Measurements from ENCODE around the gene MRGPRG. TPM values are rescaled to one million over a fixed set of nuclear protein-coding genes. Genes with fewer than 3 reads are reported as not detected.

The MRGPRG gene
- total and polyA plus RNA-seq, 2 of the 8 experiments (the other 6 are each of a cell fraction or from before 2014, with no cell fraction given), result not detected

DNA sequence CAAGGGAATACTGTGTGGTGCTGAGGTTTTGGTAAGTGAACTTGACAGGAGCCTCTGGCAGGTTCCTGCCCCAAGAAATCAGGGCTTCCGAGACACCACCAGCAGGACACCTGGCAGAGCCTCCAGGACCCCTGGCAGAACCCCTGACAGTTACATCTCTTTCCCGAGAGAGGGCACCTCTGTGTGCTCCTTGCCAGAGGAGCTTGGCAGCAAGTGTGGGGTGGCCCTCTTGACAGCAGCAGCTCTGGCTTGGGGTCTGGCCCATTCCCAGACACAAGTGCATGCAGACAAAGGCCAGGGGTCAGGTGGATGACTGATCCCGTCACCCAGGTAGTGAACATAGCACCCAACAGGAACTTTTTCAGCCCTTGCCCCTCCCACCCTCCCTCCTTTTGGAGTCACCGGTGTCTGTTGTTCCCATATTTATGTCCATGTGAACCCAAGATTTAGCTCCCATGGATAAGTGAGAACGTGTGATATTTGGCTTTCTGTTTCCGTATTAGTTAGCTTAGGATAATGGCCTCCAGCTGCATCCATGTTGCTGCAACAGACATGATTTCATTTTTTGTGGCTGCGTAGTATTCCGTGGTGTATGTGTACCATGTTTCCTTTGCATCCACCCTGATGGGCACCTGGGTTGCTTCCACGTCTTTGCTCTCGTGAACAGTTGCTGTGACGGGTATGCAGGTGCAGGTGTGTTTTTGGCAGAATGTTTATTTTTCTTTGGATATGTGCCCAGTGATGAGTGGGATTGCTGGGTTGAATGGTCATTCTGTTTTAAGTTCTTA is 32.3 kb downstream of the MRGPRG start:
- WGBS, 2 experiments (ENCODE audit: extremely low coverage in 1 of 2, insufficient coverage in 1 of 2, insufficient read length in 1 of 2, insufficient replicate concordance in 2 of 2, low coverage in 1 of 2, low lambda C conversion rate in 2 of 2, missing lambda C conversion rate in 1 of 2), result 86% methylated on average over 11 of the region's 11 CpGs; no CpG with 5 or more reads in 1 of the 2 experiments
- H3K14ac ChIP-seq (ENCODE audit: insufficient read length), result no peak overlapping the region
- no peak for FAIRE-seq

More for the DNA sequence above, 32.3 kb downstream of the MRGPRG start:
- no peaks in the 10 kb centered on the region for H3K36me3 ChIP-seq (ENCODE audit: control insufficient read depth in 2 of 4, insufficient read depth in 4 of 4, low read length in 3 of 4)
- no peak overlapping the region for H3K4ac ChIP-seq (replicated peaks; ENCODE audit: insufficient read length, low read depth, low read length)
- H3K23ac ChIP-seq (ENCODE audit: insufficient read length), result no peak overlapping the region
- H3K27ac ChIP-seq (ENCODE audit: low read depth, low read length), result no peak overlapping the region
- no peaks in the 10 kb centered on the region for H3K27me3 ChIP-seq (replicated peaks in 1 of 4; ENCODE audit: control insufficient read depth in 3 of 4, extremely low read depth in 1 of 4, insufficient read depth in 3 of 4, low read length in 3 of 4)
- H2BK12ac ChIP-seq (ENCODE audit: low read depth, low read length), result no peak overlapping the region
- peaks cover 3% of the 10 kb centered on the region for H3K23me2 ChIP-seq (ENCODE audit: low read depth, low read length)
- H2BK5ac ChIP-seq (ENCODE audit: low read depth, low read length), result no peak overlapping the region
- H3K9ac ChIP-seq (replicated peaks in 1 of 4; ENCODE audit: extremely low read depth in 1 of 4, low read depth in 3 of 4, low read length in 3 of 4), result no peak overlapping the region
- 0 out of 4 replicates have a peak, but pooled peaks cover 0 to 2% of the 10 kb centered on the region in 2 experiments for H3K9me3 ChIP-seq (ENCODE audit: insufficient read depth in 2 of 2, low read depth in 1 of 2, low read length in 1 of 2)
- H3K56ac ChIP-seq (replicated peaks; ENCODE audit: insufficient read length, low read depth, low read length), result no peak overlapping the region
- no peak overlapping the region for H2AK5ac ChIP-seq (ENCODE audit: low read depth, low read length)
- DNase-seq (ENCODE audit: low read depth in 1 of 2, low spot score in 2 of 2), result no peak
- H3K4me2 ChIP-seq (ENCODE audit: insufficient read depth in 1 of 2, low read depth in 2 of 2, low read length in 2 of 2), result no peak overlapping the region
- no peak overlapping the region for H4K5ac ChIP-seq (ENCODE audit: insufficient read length, low read depth, low read length)
- TF ChIP-seq EP300 (IDR thresholded peaks at IDR 0.05; ENCODE audit: borderline replicate concordance in 1 of 2, low read depth in 2 of 2, low read length in 2 of 2) (no peak), BRCA1 (IDR thresholded peaks at IDR 0.05; ENCODE audit: low read depth, low read length) (no peak), POLR2AphosphoS5 (IDR thresholded peaks at IDR 0.05; ENCODE audit: low read depth, low read length) (no peak), CTCF (IDR thresholded peaks at IDR 0.05; ENCODE audit: control extremely low read depth in 1 of 3, insufficient read depth in 1 of 3, low read depth in 1 of 3, low read length in 3 of 3) (peak in 2 of 3 experiments; percentile 1 to 13; a peak in 1 of 4 replicates), KDM1A (IDR thresholded peaks at IDR 0.05; ENCODE audit: borderline replicate concordance, low read length) (peak; percentile 33; the same call in 1 of the 2 replicates), CHD2 (IDR thresholded peaks at IDR 0.05; ENCODE audit: low read length) (no peak), SP1 (IDR thresholded peaks at IDR 0.05; ENCODE audit: low read depth, low read length) (no peak), EGR1 (IDR thresholded peaks at IDR 0.05; ENCODE audit: borderline replicate concordance, low read depth, low read length) (no peak)
- H3K4me1 ChIP-seq (replicated peaks in 1 of 4; ENCODE audit: control insufficient read depth in 3 of 4, insufficient read depth in 4 of 4, low read length in 3 of 4), result peaks cover 5 to 16% (median 10%) of the 10 kb centered on the region in 4 experiments
- no peak overlapping the region for H3K18ac ChIP-seq (ENCODE audit: extremely low read depth, low read length)
- no peak overlapping the region for H4K8ac ChIP-seq (ENCODE audit: extremely low read depth, insufficient read depth, low read length)
- no peaks in the 10 kb centered on the region for H3K79me2 ChIP-seq (ENCODE audit: control insufficient read depth in 1 of 2, insufficient read depth in 2 of 2, low read length in 2 of 2)
- H3K79me1 ChIP-seq (ENCODE audit: low read depth, low read length), result no peaks in the 10 kb centered on the region
- no peak overlapping the region for H2AFZ ChIP-seq (ENCODE audit: low read length)
- H2BK20ac ChIP-seq (ENCODE audit: low read length), result no peak overlapping the region
- H4K20me1 ChIP-seq (replicated peaks in 1 of 2; ENCODE audit: control insufficient read depth in 1 of 2, insufficient read depth in 2 of 2, low read length in 2 of 2), result no peaks in the 10 kb centered on the region
- H2BK15ac ChIP-seq (ENCODE audit: low read length), result no peak overlapping the region
- ChIA-PET CTCF (ENCODE audit: partially characterized antibody) (interaction anchor here (0.7 to 1.4 kb wide), 2 partner anchors 19 to 29 kb away, joined by 3 to 4 read pairs; no protein-coding TSS in a partner anchor), POLR2A (ENCODE audit: partially characterized antibody) (no interaction called here)
- no peak overlapping the region for H4K91ac ChIP-seq (replicated peaks; ENCODE audit: insufficient read length, low read length)
- H2BK120ac ChIP-seq (replicated peaks; ENCODE audit: low read depth, low read length), result no peak overlapping the region
- H3K4me3 ChIP-seq (ENCODE audit: extremely low read depth in 1 of 4, insufficient read depth in 2 of 4, low read depth in 3 of 4, low read length in 4 of 4), result no peak overlapping the region
